HepG2 (cell line): Measurements from ENCODE around the gene NEK11. TPM values are rescaled to one million over a fixed set of nuclear protein-coding genes. Genes with fewer than 3 reads are reported as not detected.

Experiments
- HIVEP1 ChIP-seq: sonication (generic); formaldehyde crosslinking; IDR thresholded peaks from 2 replicates; pipeline ENCODE4 v1.4.0; 2020; ENCODE audit warnings: mild to moderate bottlenecking, missing genetic modification reagents
- RNF219 ChIP-seq: sonication (generic); formaldehyde crosslinking; IDR thresholded peaks from 2 replicates; pipeline ENCODE4 v1.5.0; 2020; ENCODE audit warnings: mild to moderate bottlenecking, missing genetic modification reagents
- RXRB ChIP-seq: IDR thresholded peaks from 2 replicates; pipeline ENCODE4 v1.6.1; 2016; ENCODE audit warnings: borderline replicate concordance, missing genetic modification reagents, missing compliant biosample characterization
- SP140L ChIP-seq: sonication (generic); formaldehyde crosslinking; IDR thresholded peaks from 2 replicates; pipeline ENCODE4 v1.4.0; 2020; ENCODE audit warnings: missing genetic modification reagents, borderline replicate concordance
- TARDBP ChIP-seq: sonication (generic); formaldehyde crosslinking; IDR thresholded peaks from 2 replicates; pipeline ENCODE4 v1.8.0; 2022; ENCODE audit warnings: mild to moderate bottlenecking, missing genetic modification reagents
- THAP9 ChIP-seq: sonication (generic); formaldehyde crosslinking; IDR thresholded peaks from 2 replicates; pipeline ENCODE4; 2020; ENCODE audit warnings: missing genetic modification reagents, mild to moderate bottlenecking, borderline replicate concordance
- UBTF ChIP-seq: sonication (generic); formaldehyde crosslinking; IDR thresholded peaks from 2 replicates; pipeline ENCODE4 v1.4.0; 2020; ENCODE audit warnings: mild to moderate bottlenecking, missing genetic modification reagents
- ZBTB43 ChIP-seq: sonication (generic); formaldehyde crosslinking; conservative IDR thresholded peaks from 2 replicates; pipeline ENCODE4 v1.4.0; 2020; ENCODE audit warnings: missing genetic modification reagents
- ZHX2 ChIP-seq, 2 experiments: sonication (generic) in 1 of 2; formaldehyde crosslinking in 1 of 2; IDR thresholded peaks; 2 replicates each; pipeline versions ENCODE4 v1.6.1 to v1.9.0; 2014 to 2022; ENCODE audit warnings: antibody characterized with exemption in 1 of 2, borderline replicate concordance in 1 of 2, inconsistent platforms in 1 of 2, low read depth in 1 of 2, missing genetic modification reagents in 1 of 2
- ZNF224 ChIP-seq: sonication (generic); formaldehyde crosslinking; IDR thresholded peaks from 2 replicates; pipeline ENCODE4 v1.5.0; 2020; ENCODE audit warnings: mild to moderate bottlenecking, missing genetic modification reagents
- ZNF317 ChIP-seq: sonication (generic); formaldehyde crosslinking; IDR thresholded peaks from 2 replicates; pipeline ENCODE4 v1.5.0; 2020; ENCODE audit warnings: mild to moderate bottlenecking, missing genetic modification reagents
- polyA plus RNA-seq, 8 experiments: library from polyadenylated mRNA; depleted of rRNA in 3 of 8; stranded (reverse) in 7 of 8; unstranded in 1 of 8; fragments of >200 nt; fragmentation: Illumina TruSeq in 4 of 8; extraction: Trizol in 4 of 8; gene quantifications; 2 replicates each; pipeline versions ENCODE4 v1.2.1 to v1.2.3, GENCODE V29; 2011 to 2016; ENCODE audit warnings: low read depth in 4 of 8, missing spikeins in 1 of 8, mixed read lengths in 1 of 8; ENCODE audit not compliant: insufficient read depth in 1 of 8
- total RNA-seq, 5 experiments: library from RNA; depleted of rRNA; stranded (reverse); fragments of >200 nt; fragmentation: Illumina TruSeq; extraction: Trizol; gene quantifications; 2 replicates each; pipeline ENCODE4 v1.2.3, GENCODE V29; 2016; ENCODE audit warnings: low read depth in 1 of 5

Gene NEK11
- total and polyA plus RNA-seq, 2 of the 13 experiments (the other 11 are each of a cell fraction or from before 2014, with no cell fraction given): 0.95 to 2.2 TPM

GRCh38 chr3:131381445-131382291 lies 355.0 kb downstream of the NEK11 start, which contains the start of gene NUDT16 (continued):
- TF ChIP-seq RNF219 (CRISPR knock-in tag) (no peak), HIVEP1 (CRISPR knock-in tag) (peak; percentile 75; the same call in 1 of the 2 replicates), THAP9 (CRISPR knock-in tag) (peak; percentile 90), ZBTB43 (CRISPR knock-in tag) (peak; percentile 37; the same call in 1 of the 2 replicates), RXRB (CRISPR knock-in tag) (no peak), ZNF317 (CRISPR knock-in tag) (0 out of 2 replicates have a peak, but pooled peaks have one; percentile 62), UBTF (CRISPR knock-in tag) (peak; percentile 88), TARDBP (CRISPR knock-in tag) (peak; percentile 18; the same call in 1 of the 2 replicates), SP140L (CRISPR knock-in tag) (no peak), ZHX2 (IDR thresholded peaks at IDR 0.05; ENCODE audit: low read depth) (no peak), ZHX2 (CRISPR knock-in tag; IDR thresholded peaks at IDR 0.05; ENCODE audit: borderline replicate concordance) (no peak), ZNF224 (CRISPR knock-in tag) (no peak)
